GM18499 (cell line): ENCODE data around the gene PHF2.

Experiments
- ATAC-seq: cut with Tn5 transposase; IDR thresholded peaks from one replicate; pipeline ENCODE4 v1.9.1; 2021; ENCODE audit warnings: moderate number of reproducible peaks; ENCODE audit not compliant: insufficient read depth, unreplicated experiment

Gene PHF2

DNA sequence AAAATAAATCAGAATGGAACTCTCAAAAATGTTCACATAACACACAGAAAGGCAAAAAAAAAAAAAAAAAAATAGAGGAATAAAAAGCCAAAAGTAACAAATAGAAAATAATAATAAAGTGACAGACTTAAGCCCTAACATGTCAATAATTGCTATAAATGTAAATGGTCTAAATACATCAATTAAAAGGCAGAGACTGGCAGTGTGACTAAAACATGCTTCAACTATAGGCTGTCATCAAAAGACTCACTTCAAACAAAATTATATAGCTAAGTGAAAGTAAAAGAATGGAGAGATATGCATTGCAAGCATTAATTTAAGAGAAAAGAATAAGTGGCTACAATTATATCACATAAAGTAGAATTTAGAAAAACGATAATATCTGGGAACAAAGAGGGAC is 114.2 kb downstream of the PHF2 start:
- no peak for ATAC-seq

DNA sequence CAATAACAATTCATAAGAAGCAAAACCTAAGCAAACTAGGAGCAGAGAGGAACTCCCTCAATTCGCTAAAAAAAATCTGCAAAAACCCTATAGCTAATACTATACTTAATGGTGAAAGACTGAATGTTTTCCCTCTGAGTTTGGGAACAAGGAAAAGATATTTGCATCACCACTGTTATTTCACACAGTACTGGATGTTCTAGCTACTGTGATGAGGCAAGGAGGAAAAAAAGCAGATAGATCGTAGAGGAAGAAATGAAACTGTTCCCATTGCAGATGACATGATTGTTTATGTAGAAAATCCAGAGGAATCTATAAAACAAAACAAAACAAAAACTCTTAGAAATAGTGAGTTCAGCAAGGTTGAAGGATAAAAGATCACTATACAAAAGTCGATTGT is 116.7 kb downstream of the PHF2 start:
- ATAC-seq, result no peak

- no peak for ATAC-seq
Observed at GRCh38 chr9:93697352-93698139, 121.2 kb downstream of the PHF2 start.

- no peak for ATAC-seq
Observed at GRCh38 chr9:93698140-93698908, 121.9 kb downstream of the PHF2 start.

GRCh38 chr9:93699650-93700049 is 123.3 kb downstream of the PHF2 start:
- no peak for ATAC-seq

DNA sequence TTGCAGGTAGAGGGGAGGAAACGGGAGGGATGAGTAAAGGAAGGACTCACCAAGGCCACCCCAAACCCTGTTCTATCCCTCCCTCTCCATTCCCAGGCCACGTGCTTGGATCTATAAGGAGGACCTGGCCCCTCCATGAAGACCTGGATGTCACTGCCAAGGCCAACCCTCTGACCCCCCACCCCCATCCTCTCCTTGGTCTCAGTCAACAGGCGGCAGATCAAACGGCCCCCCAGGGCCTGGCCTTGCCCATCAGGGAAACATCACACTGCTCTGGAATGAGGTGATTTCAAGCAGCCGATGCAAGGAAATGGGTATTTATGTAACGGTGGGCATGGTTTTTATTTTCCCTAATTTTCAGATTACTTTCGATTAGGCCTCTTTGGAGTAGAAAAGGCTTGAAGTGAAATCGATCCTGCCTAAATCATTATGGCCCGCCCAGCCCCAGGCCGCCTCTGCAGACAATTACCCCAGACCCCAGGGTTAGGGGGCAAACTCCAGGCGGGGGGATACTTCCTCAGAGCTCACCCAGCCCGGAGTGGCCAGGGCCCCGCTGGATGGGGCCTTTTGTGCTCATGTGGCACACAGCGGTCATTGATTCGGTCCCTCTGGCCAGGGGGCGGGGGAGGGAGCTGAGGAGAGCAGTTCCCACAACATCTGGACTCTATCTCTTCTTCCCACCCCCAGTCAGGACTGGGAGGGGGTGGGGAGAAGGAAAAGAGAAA is 125.3 kb downstream of the PHF2 start:
- ATAC-seq, result no peak

GRCh38 chr9:93702261-93702660 is 125.9 kb downstream of the PHF2 start:
- ATAC-seq, result no peak

DNA sequence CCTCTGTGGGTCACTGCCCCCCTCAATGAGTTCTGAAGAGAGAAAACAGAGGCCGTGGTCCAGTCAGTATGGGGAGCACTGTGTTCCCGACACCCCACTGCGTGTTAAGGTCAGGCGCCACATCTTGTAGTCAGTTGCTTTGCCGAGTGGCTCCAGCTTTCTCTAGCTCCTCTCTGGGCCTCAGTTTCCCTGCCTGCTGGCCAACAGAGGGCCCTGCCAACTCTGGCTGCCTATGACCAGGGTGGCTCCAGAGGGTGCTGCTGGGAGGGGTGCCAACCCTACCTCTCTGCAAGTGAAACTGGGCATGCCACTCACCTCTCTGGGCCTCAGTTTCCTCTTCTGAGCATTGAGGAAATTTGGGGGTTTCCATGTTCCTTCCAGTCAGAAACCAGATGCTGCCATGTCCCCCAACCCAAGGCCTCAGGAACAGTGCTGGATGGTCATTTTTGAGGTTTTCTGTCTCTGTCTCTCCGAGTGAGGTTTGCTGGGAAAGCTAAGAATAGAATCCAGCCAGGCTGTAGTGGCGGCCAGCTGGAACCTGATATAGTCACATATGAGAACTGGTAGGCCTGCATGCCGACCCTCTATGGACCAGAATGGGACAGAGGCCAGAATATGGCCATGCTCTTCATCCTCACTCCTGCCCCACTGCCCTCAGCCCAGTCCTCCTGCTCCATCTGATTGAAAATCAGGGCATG is 132.1 kb downstream of the PHF2 start:
- no peak for ATAC-seq

- no peak for ATAC-seq
Observed at GRCh38 chr9:93708987-93709302, 132.6 kb downstream of the PHF2 start.

DNA sequence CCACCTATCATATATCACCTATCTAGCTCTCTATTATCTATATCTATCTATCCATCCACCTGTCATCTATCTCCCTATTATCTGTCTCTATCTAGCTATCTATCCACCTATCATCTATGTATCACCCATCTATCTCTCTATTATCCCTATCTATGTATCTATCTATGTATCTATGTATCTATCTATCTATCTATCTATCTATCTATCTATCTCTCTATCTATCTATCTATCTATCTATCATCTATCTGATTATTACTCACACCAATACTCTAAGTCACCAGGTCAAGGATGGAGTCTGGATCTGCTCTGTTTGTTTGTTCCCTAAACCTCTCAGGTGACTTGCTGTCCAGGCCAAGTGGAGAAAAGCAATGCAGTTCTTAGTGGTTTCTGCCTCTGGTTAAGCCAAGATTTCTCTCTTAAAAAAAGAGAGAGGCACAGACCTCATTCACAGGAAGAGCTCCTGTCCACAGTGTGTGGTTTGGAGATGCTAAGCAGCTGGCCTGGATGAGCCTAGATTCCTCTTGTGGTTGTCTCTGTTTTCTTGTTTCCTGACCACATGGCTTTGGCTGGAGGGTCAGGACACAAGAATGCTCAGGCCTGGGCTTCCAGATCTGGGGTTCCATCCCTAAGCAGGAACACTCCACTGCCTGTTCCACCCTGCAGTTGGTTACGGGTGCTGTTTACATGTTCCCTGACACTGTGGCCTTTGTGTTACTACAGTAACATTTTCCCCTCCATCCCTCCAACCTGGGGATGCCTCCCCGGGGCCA is 133.4 kb downstream of the PHF2 start:
- no peak for ATAC-seq

DNA sequence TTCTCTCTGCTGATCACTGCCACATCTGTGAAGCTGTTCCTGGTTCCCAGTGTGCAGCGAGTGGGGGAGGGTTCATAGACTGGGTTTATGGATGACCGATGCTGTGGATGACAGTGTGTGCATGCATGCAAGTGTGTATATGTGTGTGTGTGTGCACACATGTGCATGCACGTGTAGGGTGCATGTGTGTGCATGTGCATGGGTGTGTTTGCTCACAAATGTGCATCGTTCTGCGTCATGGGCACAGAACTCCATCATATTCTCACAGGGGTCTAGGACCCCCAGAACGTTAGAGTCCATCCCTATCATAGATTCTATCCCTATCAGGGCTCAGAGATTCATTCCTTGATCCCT is 134.0 kb downstream of the PHF2 start:
- no peak for ATAC-seq

GRCh38 chr9:93711002-93711401 is 134.6 kb downstream of the PHF2 start:
- no peak for ATAC-seq

GRCh38 chr9:93712896-93713295 is 136.5 kb downstream of the PHF2 start:
- no peak for ATAC-seq

DNA sequence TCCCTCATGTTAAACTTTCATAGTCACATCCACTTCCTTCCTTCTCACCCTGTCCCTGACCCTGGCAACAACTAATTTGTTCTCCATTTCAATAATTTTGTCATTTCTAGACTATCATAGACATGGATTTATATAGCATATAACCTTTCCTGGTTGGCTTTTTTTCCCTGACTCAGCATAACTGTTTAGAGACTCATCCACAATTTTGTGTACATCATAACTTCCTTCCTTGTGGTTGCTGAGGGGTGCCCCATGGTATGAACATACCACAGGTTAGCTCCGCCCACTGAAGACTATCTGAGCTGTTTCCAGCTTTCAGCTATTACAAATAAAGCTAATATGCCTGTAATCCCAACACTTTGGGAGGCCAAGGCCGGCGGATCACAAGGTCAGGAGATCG is 137.3 kb downstream of the PHF2 start:
- no peak for ATAC-seq

DNA sequence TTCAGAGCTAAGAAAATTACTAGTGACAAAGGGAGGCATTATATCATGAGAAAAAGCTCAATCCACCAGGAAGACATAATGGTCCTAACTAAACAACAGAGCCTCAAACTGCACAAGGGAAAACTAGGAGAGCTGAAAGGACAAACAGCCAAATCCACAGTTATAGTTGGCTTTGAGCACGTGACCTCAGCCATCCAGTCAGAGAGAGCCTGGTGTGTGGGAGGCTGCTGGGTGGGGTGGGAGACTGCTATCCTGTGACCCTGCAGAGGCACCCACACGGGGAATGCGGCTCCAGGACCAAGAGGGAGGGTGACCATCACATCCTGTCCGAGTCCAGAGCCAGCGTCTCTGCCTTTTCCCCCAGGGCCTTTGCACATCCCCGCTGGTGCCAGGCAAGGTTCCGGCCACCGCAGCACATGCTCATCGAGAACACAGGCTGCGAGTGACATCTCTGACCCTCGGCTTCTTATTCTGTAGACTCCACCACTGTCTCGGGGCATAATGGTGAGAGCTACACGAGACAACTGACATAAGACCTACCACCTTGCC is 145.1 kb downstream of the PHF2 start:
- ATAC-seq, result no peak

DNA sequence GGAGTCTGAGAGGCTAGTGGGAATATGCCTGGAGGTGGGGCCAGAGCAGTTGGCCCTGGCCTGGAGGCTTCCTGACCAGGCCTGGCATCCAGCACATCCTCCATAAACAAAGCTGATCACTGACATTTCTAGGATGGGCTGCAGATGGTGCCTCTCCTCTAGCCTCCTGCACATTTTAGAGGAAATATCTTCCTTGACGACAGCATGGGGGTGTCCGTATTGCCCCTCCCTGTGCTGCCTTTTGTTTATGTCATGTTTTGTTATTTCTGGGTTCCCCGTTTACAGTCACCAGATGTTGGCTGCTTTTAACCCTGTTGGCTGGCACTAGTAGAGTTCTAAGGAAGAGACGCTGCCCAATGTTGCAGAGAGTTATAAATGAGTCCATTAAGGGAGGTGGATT is 148.5 kb downstream of the PHF2 start:
- no peak for ATAC-seq

DNA sequence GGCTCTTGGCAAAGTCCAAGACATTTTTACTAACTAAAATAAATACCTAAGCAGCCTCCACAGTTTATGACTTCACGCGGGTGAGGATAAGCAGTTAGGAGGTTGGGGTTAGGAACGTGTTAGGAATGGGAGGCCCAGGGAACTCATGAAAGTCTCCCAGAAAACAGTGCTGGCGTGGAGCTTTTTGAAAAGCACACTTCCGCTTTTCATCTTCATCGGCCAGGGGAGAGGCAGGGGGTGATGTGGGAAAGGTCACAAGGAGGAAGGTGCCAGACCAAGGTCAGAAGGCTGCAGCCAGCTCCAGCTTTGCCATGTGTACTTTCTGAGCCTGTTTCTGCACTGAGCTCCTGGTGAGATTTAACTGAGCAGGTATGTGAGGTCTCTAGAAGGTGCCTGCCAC is 149.0 kb downstream of the PHF2 start:
- ATAC-seq, result no peak

DNA sequence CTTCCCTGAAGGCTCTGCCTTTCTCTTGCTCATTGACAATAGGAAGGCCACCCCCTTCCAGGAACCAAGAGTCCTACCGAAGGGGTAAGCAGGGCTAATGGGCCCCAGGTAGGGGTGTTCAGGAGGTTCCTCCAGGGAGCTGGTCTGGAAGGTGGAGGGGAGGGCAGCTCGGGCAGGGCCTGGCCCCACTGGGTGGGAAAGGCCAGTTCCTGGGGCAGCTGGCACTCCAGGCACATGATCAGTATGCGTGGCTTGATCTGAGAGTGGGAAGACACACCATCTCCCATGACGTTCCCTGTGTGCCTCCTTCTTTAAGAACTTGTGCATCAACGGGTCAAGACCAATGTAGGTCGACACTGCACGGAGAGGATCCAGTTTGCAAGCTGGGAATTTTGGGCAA is 149.8 kb downstream of the PHF2 start:
- ATAC-seq, result no peak
